DND-41 (cell line): ENCODE data around the gene GSG1L.

ENCODE experiments used
- ATAC-seq: fragments of 200-7000 bp; cut with Tn5 transposase; 3 replicates; pipeline ENCODE4 v1.9.1; 2021; ENCODE audit warnings: low read depth; ENCODE audit not compliant: insufficient read depth
- DNase-seq: peaks from one replicate; pipeline ENCODE4 v3.0.0-alpha.2; 2020
- H2AFZ ChIP-seq: 2 replicates; pipeline ENCODE4 v1.6.0; 2012; ENCODE audit warnings: low read depth, low read length
- H3K27ac ChIP-seq: 2 replicates; pipeline ENCODE4 v1.5.1; 2012; ENCODE audit warnings: low read length, inconsistent platforms
- H3K27me3 ChIP-seq: fragments of 200-600 bp; sonication (generic); 2 replicates; pipeline ENCODE4 v1.6.0; 2012; ENCODE audit warnings: low read length, mild to moderate bottlenecking, inconsistent platforms; ENCODE audit not compliant: insufficient read depth, poor library complexity
- H3K36me3 ChIP-seq: 2 replicates; pipeline ENCODE4 v1.5.1; 2012; ENCODE audit warnings: low read length, inconsistent platforms; ENCODE audit not compliant: insufficient read depth
- H3K4me1 ChIP-seq: 2 replicates; pipeline ENCODE4 v1.5.1; 2012; ENCODE audit warnings: mild to moderate bottlenecking, low read length; ENCODE audit not compliant: insufficient read depth
- H3K4me2 ChIP-seq: 2 replicates; pipeline ENCODE4 v1.6.0; 2012; ENCODE audit warnings: mild to moderate bottlenecking, moderate library complexity, low read length, inconsistent platforms; ENCODE audit not compliant: insufficient read depth
- H3K4me3 ChIP-seq, 2 experiments: fragments of 200-600 bp in 1 of 2; shearing (Covaris generic) in 1 of 2; 2 replicates each; pipeline ENCODE4 v1.5.1; 2012 to 2016; ENCODE audit warnings: inconsistent platforms in 2 of 2, low read length in 2 of 2, mild to moderate bottlenecking in 2 of 2, low read depth in 1 of 2, moderate library complexity in 1 of 2
- H3K79me2 ChIP-seq: 2 replicates; pipeline ENCODE4 v1.6.0; 2012; ENCODE audit warnings: low read length, inconsistent platforms; ENCODE audit not compliant: insufficient read depth
- H3K9ac ChIP-seq: 2 replicates; pipeline ENCODE4 v1.6.0; 2012; ENCODE audit warnings: low read depth, mild to moderate bottlenecking, inconsistent platforms, low read length, moderate library complexity
- H3K9me3 ChIP-seq: 2 replicates; pipeline ENCODE4 v1.5.1; 2012; ENCODE audit warnings: low read length, moderate library complexity, mild to moderate bottlenecking, inconsistent platforms; ENCODE audit not compliant: insufficient read depth, severe bottlenecking
- H4K20me1 ChIP-seq: 2 replicates; pipeline ENCODE4 v1.6.0; 2012; ENCODE audit warnings: low read length; ENCODE audit not compliant: insufficient read depth
- EZH2 ChIP-seq: IDR thresholded peaks from 3 replicates; pipeline ENCODE4 v1.6.1; 2012; ENCODE audit warnings: borderline replicate concordance, low read depth, mild to moderate bottlenecking, moderate library complexity, low read length, inconsistent platforms; ENCODE audit not compliant: severe bottlenecking
- TF ChIP-seq, protein P1 (sequence below): IDR thresholded peaks from 2 replicates; pipeline ENCODE4 v1.5.1; 2012; ENCODE audit warnings: borderline replicate concordance, low read length, moderate library complexity, mild to moderate bottlenecking; ENCODE audit not compliant: poor library complexity, severe bottlenecking; ENCODE audit errors: extremely low read depth

GSG1L gene

DNA sequence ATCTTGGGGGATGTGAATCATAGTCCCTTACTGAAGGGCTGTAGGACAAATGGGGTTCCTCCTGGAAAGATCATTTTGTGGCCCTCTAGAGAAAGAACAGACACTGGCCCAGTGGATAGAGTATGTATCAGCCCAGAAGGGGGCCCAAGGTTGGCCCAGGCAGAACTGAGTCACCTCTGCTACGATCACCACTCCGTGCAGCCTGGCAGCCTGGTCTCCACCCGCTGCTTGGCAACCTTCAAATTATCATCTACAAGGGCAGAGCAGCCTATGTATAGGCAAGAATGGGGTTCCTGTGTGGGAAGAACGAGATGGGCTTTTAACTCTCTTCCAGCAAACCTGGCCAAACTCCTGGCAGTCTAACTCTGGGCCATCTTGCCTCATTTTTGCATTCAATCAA, 61.9 kb downstream of the GSG1L start:
- Histone ChIP-seq H3K4me2 (no peak overlapping the region), H3K9ac (no peak overlapping the region)
- ATAC-seq: no peak

DNA sequence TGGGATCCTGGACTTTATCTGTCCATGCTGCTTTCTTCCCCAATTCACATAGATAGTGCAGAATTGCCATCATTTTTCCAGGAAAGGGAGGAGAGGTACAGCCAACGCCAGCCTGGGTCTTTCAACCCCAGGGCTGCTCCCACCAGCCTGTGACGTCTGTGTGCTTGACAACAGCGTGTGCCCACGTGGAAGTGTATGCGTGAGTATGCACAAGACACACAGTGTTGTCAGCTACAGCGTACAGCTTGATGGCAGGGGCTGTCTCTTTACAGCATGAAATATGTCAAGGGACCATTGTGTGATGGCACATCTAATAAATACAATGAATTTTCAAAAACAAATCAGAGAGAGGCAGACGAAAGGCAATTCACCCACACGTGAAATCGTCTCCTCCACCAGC, 62.3 kb downstream of the GSG1L start:
- Histone ChIP-seq H2AFZ (no peak overlapping the region), H3K4me1 (no peaks in the 10 kb centered on the region), H3K27ac (no peak overlapping the region), H3K27me3 (no peaks in the 10 kb centered on the region), H4K20me1 (no peaks in the 10 kb centered on the region), H3K9ac (no peak overlapping the region), H3K79me2 (no peaks in the 10 kb centered on the region), H3K9me3 (no peaks in the 10 kb centered on the region), H3K4me2 (no peak overlapping the region), H3K36me3 (no peaks in the 10 kb centered on the region), H3K4me3 (no peak overlapping the region)
- ATAC-seq (no peak), DNase-seq (no peak)
- no peak for TF ChIP-seq EZH2
- TF ChIP-seq, protein P1, sequence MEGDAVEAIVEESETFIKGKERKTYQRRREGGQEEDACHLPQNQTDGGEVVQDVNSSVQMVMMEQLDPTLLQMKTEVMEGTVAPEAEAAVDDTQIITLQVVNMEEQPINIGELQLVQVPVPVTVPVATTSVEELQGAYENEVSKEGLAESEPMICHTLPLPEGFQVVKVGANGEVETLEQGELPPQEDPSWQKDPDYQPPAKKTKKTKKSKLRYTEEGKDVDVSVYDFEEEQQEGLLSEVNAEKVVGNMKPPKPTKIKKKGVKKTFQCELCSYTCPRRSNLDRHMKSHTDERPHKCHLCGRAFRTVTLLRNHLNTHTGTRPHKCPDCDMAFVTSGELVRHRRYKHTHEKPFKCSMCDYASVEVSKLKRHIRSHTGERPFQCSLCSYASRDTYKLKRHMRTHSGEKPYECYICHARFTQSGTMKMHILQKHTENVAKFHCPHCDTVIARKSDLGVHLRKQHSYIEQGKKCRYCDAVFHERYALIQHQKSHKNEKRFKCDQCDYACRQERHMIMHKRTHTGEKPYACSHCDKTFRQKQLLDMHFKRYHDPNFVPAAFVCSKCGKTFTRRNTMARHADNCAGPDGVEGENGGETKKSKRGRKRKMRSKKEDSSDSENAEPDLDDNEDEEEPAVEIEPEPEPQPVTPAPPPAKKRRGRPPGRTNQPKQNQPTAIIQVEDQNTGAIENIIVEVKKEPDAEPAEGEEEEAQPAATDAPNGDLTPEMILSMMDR: no peak

More for the DNA sequence above, 61.9 kb downstream of the GSG1L start:
- Histone ChIP-seq H3K4me3 (no peak overlapping the region), H3K9me3 (no peaks in the 10 kb centered on the region), H3K36me3 (no peaks in the 10 kb centered on the region), H2AFZ (no peak overlapping the region), H4K20me1 (no peaks in the 10 kb centered on the region), H3K27ac (no peak overlapping the region), H3K79me2 (no peaks in the 10 kb centered on the region), H3K4me1 (no peaks in the 10 kb centered on the region), H3K27me3 (no peaks in the 10 kb centered on the region)
- DNase-seq: no peak
- TF ChIP-seq, protein P1: no peak
- TF ChIP-seq EZH2: no peak

DNA sequence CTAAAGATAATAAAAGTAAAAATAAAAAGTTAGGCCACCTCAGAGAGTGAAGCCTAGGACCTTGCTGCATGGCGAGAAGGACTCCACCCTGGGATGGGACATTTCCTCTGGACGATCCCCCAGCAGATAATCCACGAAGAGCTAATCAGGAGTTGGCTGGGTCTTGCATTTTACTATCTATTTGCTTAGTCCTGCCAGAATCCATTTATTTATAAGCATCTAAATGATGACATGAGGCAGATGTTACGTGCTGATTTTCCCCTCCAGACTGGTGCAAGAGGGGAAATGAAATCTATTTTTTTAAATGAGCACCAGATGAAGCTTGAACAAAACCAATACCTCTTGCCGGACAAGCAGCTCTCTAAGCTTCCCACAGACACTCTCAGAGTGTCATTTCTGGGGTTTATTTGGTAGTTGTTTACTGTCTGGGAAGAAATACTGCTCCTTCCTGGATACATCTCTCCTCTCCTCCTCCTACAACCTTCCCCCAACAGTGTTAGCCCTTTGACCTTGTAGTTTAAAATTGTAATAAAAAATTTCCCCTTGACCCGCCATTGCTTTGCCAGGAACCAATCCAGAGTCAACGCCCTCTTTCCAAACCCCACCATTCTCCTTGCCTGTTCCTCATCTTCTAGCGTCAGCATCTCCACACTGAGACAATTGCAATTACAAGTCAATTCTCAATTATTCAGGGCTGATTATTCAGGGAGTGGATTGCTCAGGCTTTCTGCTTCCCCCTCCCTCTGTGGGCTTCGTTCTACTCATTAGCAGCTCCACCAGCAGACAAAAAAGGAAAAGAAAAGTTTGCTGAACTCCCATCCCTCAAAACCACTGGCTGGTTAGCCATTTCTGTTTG, 63.0 kb downstream of the GSG1L start:
- Histone ChIP-seq H3K27me3 (no peaks in the 10 kb centered on the region), H3K79me2 (no peaks in the 10 kb centered on the region), H3K4me3 (no peak overlapping the region), H3K9ac (no peak overlapping the region), H3K4me2 (no peak overlapping the region), H3K36me3 (no peaks in the 10 kb centered on the region), H3K9me3 (no peaks in the 10 kb centered on the region), H3K4me1 (no peaks in the 10 kb centered on the region), H3K27ac (no peak overlapping the region), H4K20me1 (no peaks in the 10 kb centered on the region), H2AFZ (no peak overlapping the region)
- TF ChIP-seq, protein P1: no peak
- no peak for TF ChIP-seq EZH2
- DNase-seq (no peak), ATAC-seq (no peak)
